Measurements from ENCODE around the gene SRSF9.
A peak's percentile ranks its signal among the peaks of the same experiment; 100 is the strongest.

SRSF9 gene

GRCh38 chr12:120474616-120474960, 5.0 kb upstream of the SRSF9 start:
- Histone ChIP-seq H3K27me3 (ENCODE audit: control insufficient read depth, low read length) (no peaks in the 10 kb centered on the region), H3K4me1 (ENCODE audit: control insufficient read depth, low read length) (peaks cover 53% of the 10 kb centered on the region), H3K9me2 (replicated peaks; ENCODE audit: control insufficient read depth, low read length) (no peaks in the 10 kb centered on the region), H3K79me2 (ENCODE audit: control insufficient read depth, low read length) (peaks cover 55% of the 10 kb centered on the region), H3K9me3 (ENCODE audit: control insufficient read depth, insufficient read depth, low read length) (no peaks in the 10 kb centered on the region), H3K36me3 (ENCODE audit: control insufficient read depth, low read length) (peaks cover 6% of the 10 kb centered on the region; the same call in 1 of the 2 replicates), H3K27ac (ENCODE audit: low read depth, low read length) (no peak overlapping the region), H3K4me2 (ENCODE audit: low read length) (no peak overlapping the region), H3K4me3 (ENCODE audit: low read length) (no peak overlapping the region), H3F3A (ENCODE audit: control insufficient read depth, insufficient read depth) (peaks cover 13% of the 10 kb centered on the region), H4K20me1 (ENCODE audit: control insufficient read depth, insufficient read depth, low read depth, low read length) (no peaks in the 10 kb centered on the region)
- TF ChIP-seq CTCF (IDR thresholded peaks at IDR 0.05; ENCODE audit: low read depth, low read length, poor library complexity, severe bottlenecking) (no peak), EZH2phosphoT487 (IDR thresholded peaks at IDR 0.05; ENCODE audit: borderline replicate concordance, low read length) (no peak)

- peaks cover 6% of the 10 kb centered on the region; the same call in 1 of the 2 replicates for H3K36me3 ChIP-seq (ENCODE audit: control insufficient read depth, low read length)
- no peaks in the 10 kb centered on the region for H3K27me3 ChIP-seq (ENCODE audit: control insufficient read depth, low read length)
- no peaks in the 10 kb centered on the region for H4K20me1 ChIP-seq (ENCODE audit: control insufficient read depth, insufficient read depth, low read depth, low read length)
- peaks cover 53% of the 10 kb centered on the region for H3K4me1 ChIP-seq (ENCODE audit: control insufficient read depth, low read length)
- H3F3A ChIP-seq (ENCODE audit: control insufficient read depth, insufficient read depth): peaks cover 10% of the 10 kb centered on the region; the same call in 1 of the 2 replicates
- no peaks in the 10 kb centered on the region for H3K9me3 ChIP-seq (ENCODE audit: control insufficient read depth, insufficient read depth, low read length)
- H3K4me3 ChIP-seq (ENCODE audit: low read length): no peak overlapping the region
- no peak overlapping the region for H3K4me2 ChIP-seq (ENCODE audit: low read length)
- TF ChIP-seq EZH2phosphoT487 (IDR thresholded peaks at IDR 0.05; ENCODE audit: borderline replicate concordance, low read length) (no peak), CTCF (IDR thresholded peaks at IDR 0.05; ENCODE audit: low read depth, low read length, poor library complexity, severe bottlenecking) (no peak)
- H3K9me2 ChIP-seq (replicated peaks; ENCODE audit: control insufficient read depth, low read length): no peaks in the 10 kb centered on the region
- peaks cover 60% of the 10 kb centered on the region for H3K79me2 ChIP-seq (ENCODE audit: control insufficient read depth, low read length)
- H3K27ac ChIP-seq (ENCODE audit: low read depth, low read length): no peak overlapping the region
Measured at GRCh38 chr12:120473807-120474615, 4.5 kb upstream of the SRSF9 start.

DNA sequence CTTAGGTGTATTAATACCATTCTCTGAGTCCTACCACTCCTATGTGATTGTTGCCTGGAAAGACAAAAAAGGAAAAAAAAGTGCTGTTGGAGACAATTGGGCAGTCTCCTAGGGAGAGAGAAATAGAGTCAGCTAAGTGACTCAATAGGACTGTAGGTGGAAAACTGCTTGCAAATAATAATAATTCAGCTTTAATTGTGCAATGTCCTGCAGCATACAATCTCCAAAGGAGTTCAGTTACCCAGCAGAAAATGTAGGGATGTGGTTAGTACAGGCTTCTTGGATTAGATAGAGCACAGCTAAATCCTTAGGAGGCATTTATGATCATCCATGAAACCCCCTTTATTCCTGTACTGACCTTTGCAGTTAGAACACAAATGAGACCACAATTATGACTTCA, 3.0 kb upstream of the SRSF9 start:
- Histone ChIP-seq H3K27ac (ENCODE audit: low read depth, low read length) (no peak overlapping the region), H3K27me3 (ENCODE audit: control insufficient read depth, low read length) (no peaks in the 10 kb centered on the region), H3K9me3 (ENCODE audit: control insufficient read depth, insufficient read depth, low read length) (no peaks in the 10 kb centered on the region), H3K4me1 (ENCODE audit: control insufficient read depth, low read length) (peaks cover 60% of the 10 kb centered on the region), H3K79me2 (ENCODE audit: control insufficient read depth, low read length) (peaks cover 75% of the 10 kb centered on the region), H3K4me3 (ENCODE audit: low read length) (peak overlapping the region; percentile 98; the same call in 1 of the 2 replicates), H4K20me1 (ENCODE audit: control insufficient read depth, insufficient read depth, low read depth, low read length) (peaks cover 14% of the 10 kb centered on the region), H3F3A (ENCODE audit: control insufficient read depth, insufficient read depth) (peaks cover 12% of the 10 kb centered on the region; the same call in 1 of the 2 replicates), H3K9me2 (replicated peaks; ENCODE audit: control insufficient read depth, low read length) (no peaks in the 10 kb centered on the region), H3K4me2 (ENCODE audit: low read length) (peak overlapping the region; percentile 98), H3K36me3 (ENCODE audit: control insufficient read depth, low read length) (peaks cover 20% of the 10 kb centered on the region)
- TF ChIP-seq CTCF (IDR thresholded peaks at IDR 0.05; ENCODE audit: low read depth, low read length, poor library complexity, severe bottlenecking) (no peak), EZH2phosphoT487 (IDR thresholded peaks at IDR 0.05; ENCODE audit: borderline replicate concordance, low read length) (no peak)

All from DOHH2 (cell line).